K562 (cell line): ENCODE measurements around the gene COX14. TPM values are rescaled to one million over a fixed set of nuclear protein-coding genes. Genes with fewer than 3 reads are reported as not detected.
A peak's percentile ranks its signal among the peaks of the same experiment; 100 is the strongest.

Source experiments
- BCOR ChIP-seq: fragments of 450-650 bp; IDR thresholded peaks from 2 replicates; pipeline ENCODE4 v1.6.1; 2016
- CBFB ChIP-seq: sonication (generic); formaldehyde crosslinking; IDR thresholded peaks from 2 replicates; pipeline ENCODE4 v1.4.0; 2020; ENCODE audit warnings: mild to moderate bottlenecking, missing genetic modification reagents
- CBX8 ChIP-seq: fragments of 200-600 bp; sonication (generic); IDR thresholded peaks from 2 replicates; pipeline ENCODE4 v1.6.1; 2012; ENCODE audit warnings: borderline replicate concordance, mixed run types, low read depth, mild to moderate bottlenecking, moderate library complexity, mixed read lengths, low read length, control low read depth, inconsistent platforms; ENCODE audit not compliant: poor library complexity, severe bottlenecking; ENCODE audit errors: extremely low read depth
- CTCF ChIP-seq, 3 experiments: IDR thresholded peaks in 2 of 3; conservative IDR thresholded peaks in 1 of 3; 2 replicates each; pipeline ENCODE4 v1.5.1; 2011 to 2012; ENCODE audit warnings: low read length in 3 of 3, mild to moderate bottlenecking in 3 of 3, control low read depth in 2 of 3, improper control_type of control experiment in 1 of 3, inconsistent platforms in 1 of 3, low read depth in 1 of 3, mixed read lengths in 1 of 3, moderate library complexity in 1 of 3; ENCODE audit not compliant: insufficient read depth in 2 of 3
- DLX4 ChIP-seq: fragments of 250-450 bp; sonication (Bioruptor Pico); IDR thresholded peaks from 2 replicates; pipeline ENCODE4 v1.6.1; 2021; ENCODE audit warnings: mild to moderate bottlenecking
- GTF2A2 ChIP-seq: IDR thresholded peaks from 2 replicates; pipeline ENCODE4 v1.6.1; 2016; ENCODE audit warnings: mild to moderate bottlenecking, missing genetic modification characterization, missing compliant biosample characterization
- MYC ChIP-seq, 2 experiments: fragments of 250-450 bp in 1 of 2; sonication (Bioruptor Pico) in 1 of 2; IDR thresholded peaks; 2 replicates each; pipeline versions ENCODE4 v1.5.1 to v1.6.1; 2012 to 2021; ENCODE audit warnings: low read depth in 2 of 2, borderline replicate concordance in 1 of 2, improper control_type of control experiment in 1 of 2, low read length in 1 of 2, mild to moderate bottlenecking in 1 of 2, moderate library complexity in 1 of 2
- RREB1 ChIP-seq: fragments of 250-450 bp; sonication (Bioruptor Pico); IDR thresholded peaks from 2 replicates; pipeline ENCODE4 v1.4.0; 2020
- SMARCA4 ChIP-seq: fragments of 450-650 bp; IDR thresholded peaks from 2 replicates; pipeline ENCODE4 v1.6.1; 2016
- ZNF212 ChIP-seq: fragments of 450-650 bp; formaldehyde crosslinking; IDR thresholded peaks from 2 replicates; pipeline ENCODE4 v1.4.0; 2020; ENCODE audit warnings: mild to moderate bottlenecking
- ZNF263 ChIP-seq: sonication (generic); formaldehyde crosslinking; IDR thresholded peaks from 2 replicates; pipeline ENCODE4 v1.8.0; 2022; ENCODE audit warnings: mild to moderate bottlenecking, missing genetic modification reagents, borderline replicate concordance
- ZZZ3 ChIP-seq: fragments of 450-650 bp; IDR thresholded peaks from 2 replicates; pipeline ENCODE4 v1.6.1; 2016; ENCODE audit warnings: antibody characterized with exemption, mild to moderate bottlenecking, moderate library complexity
- polyA plus RNA-seq, 8 experiments: library from polyadenylated mRNA; depleted of rRNA in 4 of 8; stranded (reverse) in 5 of 8; unstranded in 3 of 8; fragments of >200 nt; fragmentation: Nextera tagmentation in 2 of 8; fragmentation: Illumina TruSeq in 1 of 8; extraction: Ambion mirVana in 2 of 8; extraction: Trizol in 1 of 8; gene quantifications; 2 replicates each; pipeline versions ENCODE4 v1.2.1 to v1.2.3, GENCODE V29; 2011 to 2014; ENCODE audit warnings: inconsistent platforms in 1 of 8, missing spikeins in 1 of 8
- total RNA-seq, 7 experiments: library from RNA; depleted of rRNA in 6 of 7; stranded (reverse); fragments of >200 nt in 6 of 7; fragmentation: Illumina TruSeq in 2 of 7; extraction: Trizol in 2 of 7; gene quantifications; 2 replicates each; pipeline versions ENCODE4 v1.2.1 to v1.2.3, GENCODE V29; 2011 to 2021; ENCODE audit warnings: low replicate concordance in 1 of 7
- TF ChIP-seq, protein P1 (sequence below): fragments of 200-800 bp; sonication (Bioruptor generic); IDR thresholded peaks from 2 replicates; pipeline ENCODE4 v1.6.1; 2017; ENCODE audit warnings: missing genetic modification characterization, missing compliant biosample characterization
- TF ChIP-seq, protein P2 (sequence below): sonication (generic); formaldehyde crosslinking; IDR thresholded peaks from 2 replicates; pipeline ENCODE4 v1.8.0; 2022; ENCODE audit warnings: mild to moderate bottlenecking, missing genetic modification reagents

The COX14 gene
- total and polyA plus RNA-seq, 9 of the 15 experiments (the other 6 are each of a cell fraction or from before 2014, with no cell fraction given), result 44.4 to 269 (median 53.4) TPM

DNA sequence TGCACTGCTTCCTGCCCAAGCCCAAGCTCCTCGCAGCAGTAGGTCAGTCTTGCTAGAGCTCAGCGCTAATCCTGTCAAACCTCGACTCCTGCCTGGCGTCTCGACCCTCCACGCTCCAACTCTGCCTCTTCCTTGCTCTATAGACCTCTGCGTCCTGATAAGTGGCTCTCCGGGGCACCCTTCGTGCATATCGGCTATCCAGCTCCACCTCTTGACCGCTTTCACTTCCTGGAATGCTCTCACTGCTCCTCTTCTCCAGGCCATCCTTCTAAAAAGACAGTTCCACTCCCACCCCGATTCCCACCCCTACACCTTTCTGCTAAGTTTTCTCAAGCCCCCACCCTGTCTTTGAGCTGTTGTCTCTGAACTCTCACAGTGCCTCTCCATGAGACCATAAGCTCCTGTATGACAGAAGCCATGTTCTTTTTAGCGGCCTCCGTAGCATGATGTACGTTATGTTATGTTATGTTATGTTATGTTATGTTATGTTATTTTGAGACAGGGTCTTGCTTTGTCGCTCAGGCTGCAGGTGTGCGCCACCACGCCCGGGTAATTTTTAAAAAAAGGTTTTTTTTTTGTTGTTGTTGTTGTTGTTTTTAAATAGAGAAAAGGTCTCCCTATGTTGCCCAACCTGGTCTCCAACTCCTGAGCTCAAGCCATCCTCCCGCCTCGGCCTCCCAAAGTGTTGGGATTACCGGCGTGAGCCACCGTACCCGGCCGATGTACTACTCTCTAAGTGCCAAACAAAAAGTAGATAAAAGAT is 601 bp downstream of the COX14 start (continued):
- TF ChIP-seq, protein P1, sequence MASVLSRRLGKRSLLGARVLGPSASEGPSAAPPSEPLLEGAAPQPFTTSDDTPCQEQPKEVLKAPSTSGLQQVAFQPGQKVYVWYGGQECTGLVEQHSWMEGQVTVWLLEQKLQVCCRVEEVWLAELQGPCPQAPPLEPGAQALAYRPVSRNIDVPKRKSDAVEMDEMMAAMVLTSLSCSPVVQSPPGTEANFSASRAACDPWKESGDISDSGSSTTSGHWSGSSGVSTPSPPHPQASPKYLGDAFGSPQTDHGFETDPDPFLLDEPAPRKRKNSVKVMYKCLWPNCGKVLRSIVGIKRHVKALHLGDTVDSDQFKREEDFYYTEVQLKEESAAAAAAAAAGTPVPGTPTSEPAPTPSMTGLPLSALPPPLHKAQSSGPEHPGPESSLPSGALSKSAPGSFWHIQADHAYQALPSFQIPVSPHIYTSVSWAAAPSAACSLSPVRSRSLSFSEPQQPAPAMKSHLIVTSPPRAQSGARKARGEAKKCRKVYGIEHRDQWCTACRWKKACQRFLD (CRISPR knock-in tag), result peak; percentile 72
- TF ChIP-seq CBX8 (no peak), GTF2A2 (tag) (no peak), ZZZ3 (no peak), CTCF (IDR thresholded peaks at IDR 0.05 in 2 of 3, conservative IDR thresholded peaks at IDR 0.05 in 1 of 3; ENCODE audit: insufficient read depth in 2 of 3, low read depth in 1 of 3, low read length in 3 of 3) (peak in 1 of 3 experiments; percentile 22; a peak in 2 of 6 replicates), ZNF263 (CRISPR knock-in tag) (peak; percentile 32; the same call in 1 of the 2 replicates), RREB1 (no peak), MYC (IDR thresholded peaks at IDR 0.05; ENCODE audit: low read depth, low read length) (no peak), MYC (CRISPR knock-in tag; IDR thresholded peaks at IDR 0.05; ENCODE audit: borderline replicate concordance, low read depth) (no peak), CBFB (CRISPR knock-in tag) (no peak), BCOR (0 out of 2 replicates have a peak, but pooled peaks have one; percentile 24), ZNF212 (CRISPR knock-in tag) (no peak), DLX4 (CRISPR knock-in tag) (no peak), SMARCA4 (0 out of 2 replicates have a peak, but pooled peaks have one; percentile 30)
- TF ChIP-seq, protein P2, sequence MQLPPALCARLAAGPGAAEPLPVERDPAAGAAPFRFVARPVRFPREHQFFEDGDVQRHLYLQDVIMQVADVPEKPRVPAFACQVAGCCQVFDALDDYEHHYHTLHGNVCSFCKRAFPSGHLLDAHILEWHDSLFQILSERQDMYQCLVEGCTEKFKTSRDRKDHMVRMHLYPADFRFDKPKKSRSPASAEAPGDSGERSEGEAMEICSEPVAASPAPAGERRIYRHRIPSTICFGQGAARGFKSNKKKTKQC (CRISPR knock-in tag), result peak; percentile 5; the same call in 1 of the 2 replicates
